K562 (cell line): ENCODE data around the gene TRIM10.

ENCODE experiments used
- CTCF ChIP-seq, 3 experiments: IDR thresholded peaks in 2 of 3; conservative IDR thresholded peaks in 1 of 3; 2 replicates each; pipeline ENCODE4 v1.5.1; 2011 to 2012; ENCODE audit warnings: low read length in 3 of 3, mild to moderate bottlenecking in 3 of 3, control low read depth in 2 of 3, improper control_type of control experiment in 1 of 3, inconsistent platforms in 1 of 3, low read depth in 1 of 3, mixed read lengths in 1 of 3, moderate library complexity in 1 of 3; ENCODE audit not compliant: insufficient read depth in 2 of 3
- MAFK ChIP-seq: IDR thresholded peaks from 2 replicates; pipeline ENCODE4 v1.6.1; 2011; ENCODE audit warnings: low read length, improper control_type of control experiment

DNA sequence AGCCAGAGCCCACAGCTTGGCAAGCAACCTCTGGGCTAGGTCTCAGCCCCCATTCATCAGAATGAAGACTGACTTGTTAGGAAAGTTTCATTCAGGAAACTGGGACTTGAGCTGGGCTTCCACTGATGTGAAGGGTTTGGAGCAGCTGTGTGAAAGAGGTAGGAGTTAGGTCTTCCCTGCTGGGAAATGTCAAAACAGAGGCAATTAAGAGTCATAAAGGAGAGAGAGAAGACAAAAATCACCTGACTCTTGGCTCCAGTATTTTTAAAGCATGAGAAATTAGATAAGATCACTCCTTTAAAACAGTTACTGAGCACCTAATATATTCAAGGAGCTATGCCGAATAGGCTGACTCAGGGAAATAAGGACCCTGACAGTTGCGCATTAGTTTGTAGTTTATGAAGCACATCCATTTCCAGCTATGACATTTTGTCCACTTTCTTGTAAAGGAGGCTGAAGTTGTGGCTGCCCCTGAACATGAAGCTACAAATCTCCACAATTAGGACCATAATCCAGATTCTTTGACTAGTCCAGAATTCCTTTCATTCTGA lies 29.0 kb downstream of the TRIM10 start:
- TF ChIP-seq CTCF (IDR thresholded peaks at IDR 0.05 in 2 of 3, conservative IDR thresholded peaks at IDR 0.05 in 1 of 3; ENCODE audit: insufficient read depth in 2 of 3, low read depth in 1 of 3, low read length in 3 of 3) (no peak), MAFK (peak; percentile 58; the same call in 1 of the 2 replicates)
